K562 (cell line): ENCODE measurements around the gene EVPL. TPM values are rescaled to one million over a fixed set of nuclear protein-coding genes. Genes with fewer than 3 reads are reported as not detected.

Experiments
- ADNP ChIP-seq: fragments of 200-800 bp; sonication (Bioruptor generic); IDR thresholded peaks from 2 replicates; pipeline ENCODE4 v1.6.1; 2016; ENCODE audit warnings: missing genetic modification characterization, missing compliant biosample characterization
- MXD1 ChIP-seq: fragments of 250-450 bp; sonication (Bioruptor Pico); IDR thresholded peaks from 2 replicates; pipeline ENCODE4 v1.8.0; 2021; ENCODE audit warnings: borderline replicate concordance, mild to moderate bottlenecking, moderate library complexity; ENCODE audit not compliant: poor library complexity, severe bottlenecking
- NFE2 ChIP-seq: IDR thresholded peaks from 2 replicates; pipeline ENCODE4 v1.6.1; 2014; ENCODE audit warnings: antibody characterized with exemption, low read depth
- NFIC ChIP-seq: fragments of 450-650 bp; IDR thresholded peaks from 2 replicates; pipeline ENCODE4 v1.6.1; 2017; ENCODE audit warnings: mild to moderate bottlenecking, inconsistent platforms
- NR2C1 ChIP-seq, 2 experiments: fragments of 450-650 bp; IDR thresholded peaks; 2 replicates each; pipeline ENCODE4 v1.6.1; 2017; ENCODE audit warnings: mild to moderate bottlenecking in 2 of 2, antibody characterized with exemption in 1 of 2, inconsistent platforms in 1 of 2, missing compliant biosample characterization in 1 of 2, missing genetic modification characterization in 1 of 2
- polyA plus RNA-seq, 8 experiments: library from polyadenylated mRNA; depleted of rRNA in 4 of 8; stranded (reverse) in 5 of 8; unstranded in 3 of 8; fragments of >200 nt; fragmentation: Nextera tagmentation in 2 of 8; fragmentation: Illumina TruSeq in 1 of 8; extraction: Ambion mirVana in 2 of 8; extraction: Trizol in 1 of 8; gene quantifications; 2 replicates each; pipeline versions ENCODE4 v1.2.1 to v1.2.3, GENCODE V29; 2011 to 2014; ENCODE audit warnings: inconsistent platforms in 1 of 8, missing spikeins in 1 of 8
- total RNA-seq, 7 experiments: library from RNA; depleted of rRNA in 6 of 7; stranded (reverse); fragments of >200 nt in 6 of 7; fragmentation: Illumina TruSeq in 2 of 7; extraction: Trizol in 2 of 7; gene quantifications; 2 replicates each; pipeline versions ENCODE4 v1.2.1 to v1.2.3, GENCODE V29; 2011 to 2021; ENCODE audit warnings: low replicate concordance in 1 of 7
- TF ChIP-seq, protein P1 (sequence below), 2 experiments: fragments of 450-650 bp in 1 of 2; sonication (generic) in 1 of 2; formaldehyde crosslinking in 1 of 2; IDR thresholded peaks; 2 replicates each; pipeline versions ENCODE4 v1.7.1 to v1.9.0; 2016 to 2022; ENCODE audit warnings: inconsistent platforms in 1 of 2, mild to moderate bottlenecking in 1 of 2, missing genetic modification reagents in 1 of 2
- TF ChIP-seq, protein P2 (sequence below): fragments of 250-450 bp; sonication (Bioruptor Pico); IDR thresholded peaks from 2 replicates; pipeline ENCODE4 v1.4.0; 2020; ENCODE audit warnings: borderline replicate concordance
- TF ChIP-seq, protein P3 (sequence below): fragments of 450-650 bp; formaldehyde crosslinking; IDR thresholded peaks from 2 replicates; pipeline ENCODE4 v1.4.0; 2020; ENCODE audit warnings: mild to moderate bottlenecking, mixed read lengths

Gene EVPL
- total and polyA plus RNA-seq, 9 of the 15 experiments (the other 6 are each of a cell fraction or from before 2014, with no cell fraction given) = 0.08 to 0.18 (median 0.16) TPM; not detected in 5

- TF ChIP-seq, protein P1, sequence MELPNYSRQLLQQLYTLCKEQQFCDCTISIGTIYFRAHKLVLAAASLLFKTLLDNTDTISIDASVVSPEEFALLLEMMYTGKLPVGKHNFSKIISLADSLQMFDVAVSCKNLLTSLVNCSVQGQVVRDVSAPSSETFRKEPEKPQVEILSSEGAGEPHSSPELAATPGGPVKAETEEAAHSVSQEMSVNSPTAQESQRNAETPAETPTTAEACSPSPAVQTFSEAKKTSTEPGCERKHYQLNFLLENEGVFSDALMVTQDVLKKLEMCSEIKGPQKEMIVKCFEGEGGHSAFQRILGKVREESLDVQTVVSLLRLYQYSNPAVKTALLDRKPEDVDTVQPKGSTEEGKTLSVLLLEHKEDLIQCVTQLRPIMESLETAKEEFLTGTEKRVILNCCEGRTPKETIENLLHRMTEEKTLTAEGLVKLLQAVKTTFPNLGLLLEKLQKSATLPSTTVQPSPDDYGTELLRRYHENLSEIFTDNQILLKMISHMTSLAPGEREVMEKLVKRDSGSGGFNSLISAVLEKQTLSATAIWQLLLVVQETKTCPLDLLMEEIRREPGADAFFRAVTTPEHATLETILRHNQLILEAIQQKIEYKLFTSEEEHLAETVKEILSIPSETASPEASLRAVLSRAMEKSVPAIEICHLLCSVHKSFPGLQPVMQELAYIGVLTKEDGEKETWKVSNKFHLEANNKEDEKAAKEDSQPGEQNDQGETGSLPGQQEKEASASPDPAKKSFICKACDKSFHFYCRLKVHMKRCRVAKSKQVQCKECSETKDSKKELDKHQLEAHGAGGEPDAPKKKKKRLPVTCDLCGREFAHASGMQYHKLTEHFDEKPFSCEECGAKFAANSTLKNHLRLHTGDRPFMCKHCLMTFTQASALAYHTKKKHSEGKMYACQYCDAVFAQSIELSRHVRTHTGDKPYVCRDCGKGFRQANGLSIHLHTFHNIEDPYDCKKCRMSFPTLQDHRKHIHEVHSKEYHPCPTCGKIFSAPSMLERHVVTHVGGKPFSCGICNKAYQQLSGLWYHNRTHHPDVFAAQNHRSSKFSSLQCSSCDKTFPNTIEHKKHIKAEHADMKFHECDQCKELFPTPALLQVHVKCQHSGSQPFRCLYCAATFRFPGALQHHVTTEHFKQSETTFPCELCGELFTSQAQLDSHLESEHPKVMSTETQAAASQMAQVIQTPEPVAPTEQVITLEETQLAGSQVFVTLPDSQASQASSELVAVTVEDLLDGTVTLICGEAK (IDR thresholded peaks at IDR 0.05) = peak; percentile 54
- TF ChIP-seq, protein P1 (CRISPR knock-in tag; IDR thresholded peaks at IDR 0.05) = no peak
- TF ChIP-seq, protein P2, sequence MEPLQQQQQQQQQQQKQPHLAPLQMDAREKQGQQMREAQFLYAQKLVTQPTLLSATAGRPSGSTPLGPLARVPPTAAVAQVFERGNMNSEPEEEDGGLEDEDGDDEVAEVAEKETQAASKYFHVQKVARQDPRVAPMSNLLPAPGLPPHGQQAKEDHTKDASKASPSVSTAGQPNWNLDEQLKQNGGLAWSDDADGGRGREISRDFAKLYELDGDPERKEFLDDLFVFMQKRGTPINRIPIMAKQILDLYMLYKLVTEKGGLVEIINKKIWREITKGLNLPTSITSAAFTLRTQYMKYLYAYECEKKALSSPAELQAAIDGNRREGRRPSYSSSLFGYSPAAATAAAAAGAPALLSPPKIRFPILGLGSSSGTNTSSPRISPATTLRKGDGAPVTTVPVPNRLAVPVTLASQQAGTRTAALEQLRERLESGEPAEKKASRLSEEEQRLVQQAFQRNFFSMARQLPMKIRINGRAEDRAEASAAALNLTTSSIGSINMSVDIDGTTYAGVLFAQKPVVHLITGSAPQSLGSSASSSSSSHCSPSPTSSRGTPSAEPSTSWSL = no peak
- TF ChIP-seq ADNP (tag) = no peak
- TF ChIP-seq, protein P3, sequence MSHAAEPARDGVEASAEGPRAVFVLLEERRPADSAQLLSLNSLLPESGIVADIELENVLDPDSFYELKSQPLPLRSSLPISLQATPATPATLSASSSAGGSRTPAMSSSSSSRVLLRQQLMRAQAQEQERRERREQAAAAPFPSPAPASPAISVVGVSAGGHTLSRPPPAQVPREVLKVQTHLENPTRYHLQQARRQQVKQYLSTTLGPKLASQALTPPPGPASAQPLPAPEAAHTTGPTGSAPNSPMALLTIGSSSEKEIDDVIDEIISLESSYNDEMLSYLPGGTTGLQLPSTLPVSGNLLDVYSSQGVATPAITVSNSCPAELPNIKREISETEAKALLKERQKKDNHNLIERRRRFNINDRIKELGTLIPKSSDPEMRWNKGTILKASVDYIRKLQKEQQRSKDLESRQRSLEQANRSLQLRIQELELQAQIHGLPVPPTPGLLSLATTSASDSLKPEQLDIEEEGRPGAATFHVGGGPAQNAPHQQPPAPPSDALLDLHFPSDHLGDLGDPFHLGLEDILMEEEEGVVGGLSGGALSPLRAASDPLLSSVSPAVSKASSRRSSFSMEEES = peak; percentile 100
- no peak for TF ChIP-seq NFE2
- no peak for TF ChIP-seq MXD1 (CRISPR knock-in tag)
- peak; percentile 49; the same call in 1 of the 2 replicates for TF ChIP-seq NR2C1 (IDR thresholded peaks at IDR 0.05)
- TF ChIP-seq NR2C1 (tag; IDR thresholded peaks at IDR 0.05) = peak; percentile 44; the same call in 1 of the 2 replicates
- peak; percentile 91 for TF ChIP-seq NFIC
Observed at GRCh38 chr17:75978938-75979704, 48.0 kb downstream of the EVPL start, which contains the start of the genes ACOX1 and TEN1 (continued).
